HG03439 (cell line): Measurements from ENCODE around the gene PARM1.
"Not testable (repeated sequence)": the region's sequence is repeated elsewhere in the genome, so short reads cannot be mapped to it uniquely, and the experiment has no call there.

ENCODE experiments used
- ATAC-seq: cut with Tn5 transposase; IDR thresholded peaks from one replicate; pipeline ENCODE4 v1.9.1; 2021; ENCODE audit warnings: mild to moderate bottlenecking, moderate library complexity; ENCODE audit not compliant: unreplicated experiment

The PARM1 gene

DNA sequence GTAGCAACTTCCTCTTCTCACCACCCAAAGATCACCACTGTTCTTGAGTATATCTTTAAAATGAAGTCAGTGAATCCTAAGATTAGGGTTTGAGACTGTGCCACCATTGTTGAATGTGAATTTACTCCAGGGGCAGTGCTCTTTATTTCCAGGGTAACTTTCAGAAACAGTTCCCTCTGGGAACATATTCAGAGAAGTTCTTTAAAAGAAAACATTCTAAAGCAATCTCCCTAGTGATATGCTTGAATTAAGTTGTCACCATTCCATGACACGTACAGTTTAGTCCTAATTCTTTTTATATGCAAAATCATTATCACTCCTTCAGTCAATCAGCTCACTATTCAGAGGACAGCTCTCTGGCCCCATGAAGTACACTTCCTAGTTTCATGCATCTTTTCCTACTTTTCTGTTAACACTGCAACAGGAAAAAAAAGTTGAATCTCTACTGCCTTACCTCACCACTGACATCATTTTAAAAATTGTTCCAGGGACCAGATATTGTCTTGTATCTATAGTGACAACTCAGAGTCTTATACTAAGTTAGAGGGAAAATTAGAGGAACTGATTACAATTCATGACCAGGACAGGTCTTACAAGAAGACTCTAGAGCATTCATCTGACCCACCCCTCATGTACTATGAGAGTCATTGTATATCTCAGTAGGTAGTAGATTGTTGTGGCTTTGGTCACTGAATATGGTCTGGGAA lies 49.8 kb downstream of the PARM1 start:
- ATAC-seq, result no peak

DNA sequence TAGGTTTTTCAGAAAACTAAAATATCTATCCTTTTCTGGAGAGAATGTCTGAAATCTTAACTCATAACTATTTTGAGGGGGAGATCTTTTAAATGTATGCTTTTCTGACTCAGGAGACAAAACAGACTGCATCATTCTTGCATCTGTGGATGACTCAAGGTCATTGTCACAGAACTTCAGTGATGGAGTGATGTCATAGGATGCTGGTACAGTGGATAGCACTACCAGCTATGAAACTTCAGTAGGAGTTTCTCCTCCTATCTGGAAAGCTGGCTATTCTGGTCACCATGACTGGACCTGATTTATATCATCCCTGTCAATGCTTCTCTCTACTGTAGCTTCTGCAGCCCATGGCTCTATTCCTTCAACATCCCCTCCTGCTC lies 50.3 kb downstream of the PARM1 start:
- ATAC-seq, result no peak

DNA sequence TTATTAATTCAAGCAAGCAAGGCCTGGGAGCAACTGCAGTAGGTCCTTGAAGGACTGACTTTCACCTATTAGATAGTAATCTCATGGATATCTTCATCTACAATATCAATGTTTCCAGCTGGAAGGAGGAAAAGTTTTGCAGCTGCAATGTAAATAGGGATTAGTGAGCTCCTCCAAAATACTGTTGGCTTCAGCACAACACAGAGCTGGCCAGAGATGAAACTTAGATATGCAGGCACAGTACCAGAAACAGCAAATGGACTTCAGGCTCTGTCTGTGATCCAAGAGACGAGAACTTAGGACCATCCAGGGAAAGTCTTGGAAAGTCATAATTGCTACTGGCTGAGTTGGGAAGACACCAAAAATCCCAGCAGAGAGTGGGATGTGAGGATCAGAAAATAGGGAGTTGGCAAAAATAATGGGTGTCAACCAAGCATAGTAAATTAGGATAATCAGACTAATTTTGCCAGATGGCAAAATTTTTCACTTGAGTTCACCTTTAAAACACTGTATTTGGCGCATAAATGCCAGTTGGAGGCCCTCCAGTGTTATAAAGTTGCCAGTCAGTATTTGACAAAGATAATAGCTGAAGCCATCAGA lies 57.5 kb downstream of the PARM1 start:
- ATAC-seq, result no peak

DNA sequence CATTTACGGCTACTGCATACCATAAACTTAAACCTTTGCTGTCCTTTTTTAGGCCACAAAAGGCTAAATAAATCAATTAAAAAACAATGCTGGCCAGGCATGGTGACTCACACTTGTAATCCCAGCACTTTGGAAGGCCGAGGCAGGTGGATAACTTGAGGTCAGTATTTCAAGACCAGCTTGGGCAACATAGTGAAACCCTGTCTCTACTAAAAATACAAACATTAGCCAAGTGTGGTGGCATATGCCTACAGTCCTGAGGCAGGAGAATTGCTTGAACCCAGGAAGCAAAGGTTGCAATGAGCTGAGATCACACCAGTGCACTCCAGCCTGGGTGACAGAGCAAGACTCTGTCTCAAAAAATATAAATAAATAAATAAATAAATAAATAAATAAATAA lies 61.5 kb downstream of the PARM1 start:
- not testable (repeated sequence) for ATAC-seq

DNA sequence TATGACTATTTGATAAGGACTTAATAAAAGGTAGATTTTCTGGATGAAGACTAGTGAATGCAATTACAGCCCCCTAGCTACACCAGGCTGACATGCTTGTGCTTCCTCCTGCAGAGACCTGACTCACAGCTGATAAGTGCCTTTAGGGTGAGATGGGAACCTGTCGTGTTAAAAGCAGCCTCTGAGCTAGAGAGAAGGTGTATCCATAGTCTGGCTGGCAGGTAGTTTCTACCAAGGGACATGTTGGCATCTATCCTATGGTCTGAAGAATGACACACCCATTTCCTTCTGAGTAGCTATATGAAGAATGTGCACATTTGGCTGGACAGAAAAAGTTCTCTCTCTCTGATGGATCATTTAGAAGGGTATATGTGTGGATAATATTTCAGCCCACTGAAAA lies 64.1 kb downstream of the PARM1 start:
- no peak for ATAC-seq

DNA sequence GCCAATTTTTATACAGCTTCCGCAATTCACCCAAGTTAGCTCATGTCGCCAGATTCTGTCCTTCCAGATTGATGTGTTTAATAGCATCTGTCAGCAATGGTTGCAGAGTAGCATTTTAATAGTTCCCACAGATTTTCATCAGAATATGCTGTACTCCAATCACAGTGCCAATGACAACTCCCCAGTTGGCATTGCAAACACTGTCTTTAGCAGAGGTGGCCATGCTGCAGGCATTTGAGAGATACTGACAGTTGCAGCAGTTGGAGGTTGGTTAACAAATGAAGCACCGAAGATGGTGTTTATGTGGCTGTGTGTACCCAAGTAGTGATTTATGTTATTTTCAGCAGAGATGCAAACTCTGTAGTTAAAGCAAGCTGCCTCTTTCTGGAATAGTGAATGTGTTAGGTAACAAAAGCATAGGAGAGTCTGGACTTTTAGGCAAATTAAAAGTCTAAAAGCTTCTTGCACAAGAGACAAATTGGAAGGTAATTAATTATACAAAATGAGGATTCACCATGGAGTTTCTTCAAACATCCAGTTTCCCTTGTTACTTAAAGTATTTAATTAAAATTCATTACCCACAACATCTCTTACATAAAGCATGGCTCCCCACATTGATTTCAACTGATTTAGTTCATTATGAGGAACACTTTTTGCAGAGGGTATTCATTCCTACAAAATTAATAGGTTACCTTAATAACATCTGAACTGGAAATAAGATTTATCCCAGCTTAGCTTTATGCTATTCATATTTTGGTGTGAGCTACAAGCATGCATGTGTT lies 65.2 kb downstream of the PARM1 start:
- ATAC-seq, result no peak

DNA sequence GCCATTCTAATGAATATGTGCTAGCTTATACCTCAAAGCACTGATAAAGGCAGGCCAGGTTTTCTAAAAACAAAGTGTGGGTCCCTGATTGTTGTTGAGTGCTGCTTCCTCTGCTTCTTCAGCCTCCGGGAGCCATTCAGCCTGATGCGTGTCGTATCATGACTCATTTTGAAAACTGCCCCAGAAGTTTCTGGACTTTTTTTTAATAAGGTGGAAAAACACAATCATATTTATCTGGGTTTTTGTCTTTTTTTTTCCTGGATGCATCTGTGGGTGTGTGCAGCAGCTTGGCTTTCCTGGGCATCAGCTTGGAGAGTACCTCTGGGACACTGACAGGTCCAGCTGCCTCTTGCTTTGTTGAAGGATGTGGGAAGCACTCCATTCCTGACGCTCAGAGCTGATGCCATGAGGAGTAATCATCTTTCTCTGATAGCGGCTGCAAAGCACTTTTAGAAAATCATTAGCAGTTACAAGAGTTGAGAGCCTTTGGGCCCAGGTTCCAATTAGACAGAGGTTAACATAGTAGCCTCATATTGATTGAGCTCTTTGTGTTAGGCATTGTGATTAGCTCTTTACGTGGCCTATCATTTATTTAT lies 66.9 kb downstream of the PARM1 start:
- ATAC-seq, result no peak

DNA sequence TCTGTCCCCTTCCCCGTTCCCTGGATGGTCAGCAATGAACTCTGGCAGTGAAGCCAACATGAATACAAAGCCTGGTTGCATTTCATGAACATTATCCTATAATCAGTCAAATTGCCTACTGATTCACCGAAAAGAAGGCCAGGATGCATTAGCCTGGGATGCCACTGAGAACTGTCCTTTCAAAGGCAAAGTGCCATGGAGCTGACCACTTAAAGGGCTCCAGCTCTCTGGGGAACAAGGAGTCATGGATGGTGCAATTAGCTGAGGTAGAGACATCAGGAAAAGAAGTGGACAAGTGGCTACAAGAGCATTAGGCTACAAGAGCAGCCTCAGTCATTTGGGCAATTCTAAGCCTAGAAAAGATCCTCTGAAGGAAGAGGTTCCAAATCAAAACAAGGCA lies 69.0 kb downstream of the PARM1 start:
- no peak for ATAC-seq

DNA sequence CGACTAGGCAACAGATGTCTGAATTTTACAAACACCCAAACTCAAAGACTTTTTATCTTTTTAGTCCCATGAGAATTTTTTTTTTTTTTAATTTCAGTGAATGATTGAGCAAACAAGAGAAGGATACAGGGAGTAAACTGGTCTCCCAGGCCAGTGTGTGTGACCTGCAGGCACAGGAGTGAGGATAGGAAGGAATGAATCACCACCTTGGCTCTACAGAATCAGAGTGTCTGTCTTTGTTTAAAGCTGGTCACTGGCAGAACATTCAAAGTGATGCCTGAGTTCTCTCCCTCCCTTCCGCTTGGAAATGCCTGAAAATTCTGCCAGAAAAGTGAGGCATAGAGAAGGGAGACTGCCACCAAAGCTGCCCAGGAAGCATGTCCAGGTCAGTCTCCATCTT lies 69.5 kb downstream of the PARM1 start:
- no peak for ATAC-seq

DNA sequence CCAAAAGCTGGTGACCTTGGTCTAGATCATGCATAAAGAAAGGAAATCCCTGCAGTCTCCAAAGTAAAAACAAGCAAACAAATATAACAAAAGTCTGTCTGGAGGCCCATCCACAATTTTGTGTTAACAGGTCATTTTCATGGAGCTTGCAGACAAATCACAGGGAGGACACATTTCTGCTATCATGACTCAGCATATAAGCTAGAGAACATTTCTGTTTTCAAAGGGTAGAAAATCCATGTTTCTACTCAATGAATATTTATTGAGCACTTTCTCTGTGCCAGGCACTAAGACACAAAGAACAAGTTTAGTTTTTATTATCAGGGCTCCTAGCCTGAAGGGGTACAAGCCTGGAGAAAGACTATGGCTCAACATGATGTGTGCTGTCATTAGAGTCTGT lies 71.1 kb downstream of the PARM1 start:
- no peak for ATAC-seq

DNA sequence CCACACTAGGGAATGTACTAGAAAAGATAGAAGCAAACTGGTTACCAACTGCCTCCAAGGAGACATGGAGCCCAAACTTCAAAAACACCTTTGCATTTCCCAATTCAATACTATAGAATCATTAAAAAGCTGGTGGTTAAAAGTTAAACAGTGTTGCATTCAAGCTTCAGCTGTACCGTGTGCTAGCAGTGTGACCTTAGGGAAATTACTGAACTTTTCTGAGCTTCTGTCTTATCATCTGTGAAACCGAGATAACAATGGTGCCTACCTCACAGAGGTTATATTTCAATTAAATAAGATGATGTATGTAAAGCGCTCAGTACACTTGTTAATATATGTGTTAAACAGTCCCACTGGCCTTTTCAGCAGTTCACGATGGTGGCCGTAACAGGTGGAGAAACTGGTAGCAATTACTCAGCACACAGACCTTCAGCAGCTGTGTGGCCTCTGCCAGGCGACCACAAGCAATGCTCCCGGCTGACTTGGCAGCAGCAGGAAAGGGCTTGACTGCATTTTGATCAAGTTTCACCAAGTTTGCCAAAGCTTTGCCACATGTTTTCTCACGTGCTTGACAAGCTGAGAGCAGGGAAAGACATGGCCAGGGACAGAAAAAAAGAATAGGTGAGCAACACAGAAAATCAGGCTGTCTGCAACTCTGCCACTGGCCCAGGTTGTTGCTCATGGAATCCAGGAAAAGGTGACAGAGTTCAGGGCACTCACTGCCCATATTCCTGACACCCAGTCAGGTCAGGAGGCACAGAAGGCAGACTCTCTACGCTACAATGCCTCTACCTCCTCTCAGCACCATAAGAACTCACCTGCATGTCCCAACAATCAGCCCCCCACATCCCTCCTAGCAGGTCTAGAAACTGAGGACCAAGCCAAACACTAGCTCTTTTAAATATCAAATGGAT lies 72.1 kb downstream of the PARM1 start:
- no peak for ATAC-seq

DNA sequence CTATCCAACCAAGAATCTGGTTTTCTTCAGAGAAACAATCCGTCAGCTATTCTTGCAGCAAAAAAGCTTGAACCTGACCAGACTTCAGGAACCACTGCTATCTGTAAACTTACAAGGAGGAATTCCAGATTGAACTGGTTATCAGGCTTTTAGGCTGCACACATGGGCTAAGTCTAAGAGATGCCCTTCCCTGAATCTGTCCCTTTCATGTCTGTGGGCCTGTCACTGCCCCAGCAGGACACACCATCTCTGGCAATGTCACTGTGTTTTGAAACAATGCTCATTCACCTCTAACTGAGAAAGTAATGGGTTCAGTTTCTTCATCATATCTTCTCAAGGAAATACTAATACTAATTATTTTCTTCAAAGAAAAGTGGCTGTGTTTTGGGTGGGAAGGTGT lies 72.8 kb downstream of the PARM1 start:
- ATAC-seq, result no peak

DNA sequence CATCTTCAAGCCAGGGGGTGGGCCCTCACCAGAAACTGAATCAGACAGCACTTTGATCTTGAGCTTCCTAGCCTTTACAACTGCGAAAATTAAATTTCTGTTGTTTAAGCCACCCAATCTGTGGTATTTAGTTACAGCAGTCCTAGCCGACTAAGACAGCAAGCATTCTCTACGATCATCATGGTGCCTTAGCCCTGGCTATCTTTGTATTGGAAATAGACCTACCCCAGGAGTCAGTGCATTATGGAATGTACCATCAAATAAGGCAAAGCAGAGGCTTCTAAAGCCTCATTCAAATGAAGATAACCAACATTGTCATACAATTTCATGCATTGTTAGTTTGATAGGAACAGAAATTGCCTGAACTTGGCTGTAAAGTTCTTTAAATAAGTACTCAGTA lies 75.0 kb downstream of the PARM1 start:
- ATAC-seq, result no peak

DNA sequence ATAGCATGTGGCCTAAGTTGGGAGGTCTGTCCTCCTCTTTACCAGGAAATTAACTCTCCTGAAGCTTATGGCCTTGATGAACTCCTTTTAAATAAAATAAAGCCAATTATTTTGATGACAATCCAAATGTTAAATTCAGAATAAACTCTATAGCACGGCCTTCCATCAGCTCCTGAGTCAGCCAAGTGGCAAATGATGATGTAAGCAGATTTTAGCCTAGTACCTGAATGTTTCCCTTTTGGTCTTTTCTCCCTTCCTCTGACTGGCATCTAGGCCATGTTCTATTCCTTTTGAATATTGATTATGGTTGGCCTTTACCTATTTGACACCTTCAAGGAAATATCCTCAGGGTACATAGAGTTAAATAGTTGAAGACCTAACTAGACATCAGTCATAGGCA lies 76.2 kb downstream of the PARM1 start:
- no peak for ATAC-seq

DNA sequence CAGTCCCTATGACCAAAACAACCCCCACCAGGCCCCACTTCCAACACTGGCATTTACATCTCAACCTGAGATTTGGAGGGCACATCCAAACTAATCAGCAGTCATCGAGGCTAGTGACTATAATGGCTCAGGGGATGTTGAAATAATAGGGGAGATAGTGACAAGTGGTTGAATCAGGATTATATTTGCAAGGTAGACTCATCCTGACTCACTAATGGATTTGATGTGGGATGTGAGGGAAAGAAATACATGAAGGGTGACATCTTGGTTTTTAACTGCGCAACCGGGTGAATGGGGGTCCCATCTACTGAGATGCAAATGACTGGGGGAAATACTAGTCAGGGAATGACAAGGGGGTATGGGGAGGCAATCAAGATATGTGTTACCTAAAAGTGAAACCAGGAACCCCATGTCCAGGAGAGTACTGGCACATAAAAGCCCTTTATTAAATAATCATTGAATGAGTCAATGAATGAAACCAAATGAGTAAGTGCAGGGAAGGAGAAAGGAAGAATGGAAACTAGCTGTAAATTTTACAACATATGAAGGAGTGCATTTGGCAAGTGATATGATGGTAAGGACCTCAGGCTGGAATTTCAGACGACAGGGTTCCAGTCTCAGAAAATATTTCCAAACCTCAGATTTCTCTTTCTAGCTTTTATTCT lies 78.3 kb downstream of the PARM1 start:
- no peak for ATAC-seq

DNA sequence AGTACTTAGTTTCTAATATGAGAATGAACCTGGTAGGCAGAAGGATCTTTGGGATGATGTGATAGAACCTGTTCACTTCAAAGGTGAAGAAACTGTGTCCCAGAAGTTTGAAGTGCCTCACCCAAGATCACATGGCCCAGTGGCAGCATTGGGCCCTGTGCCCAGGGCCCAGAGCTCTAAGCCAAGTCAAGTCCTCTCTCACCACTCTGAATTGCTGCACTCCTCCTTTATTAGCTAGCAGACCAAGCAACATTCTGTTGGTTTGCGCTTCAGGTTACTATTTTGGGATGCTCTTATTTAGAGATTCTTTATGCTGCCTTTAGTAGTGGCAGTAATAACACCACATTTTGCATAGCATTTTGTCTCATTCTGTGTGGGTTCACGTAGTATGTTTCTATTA lies 82.7 kb downstream of the PARM1 start:
- ATAC-seq, result no peak

DNA sequence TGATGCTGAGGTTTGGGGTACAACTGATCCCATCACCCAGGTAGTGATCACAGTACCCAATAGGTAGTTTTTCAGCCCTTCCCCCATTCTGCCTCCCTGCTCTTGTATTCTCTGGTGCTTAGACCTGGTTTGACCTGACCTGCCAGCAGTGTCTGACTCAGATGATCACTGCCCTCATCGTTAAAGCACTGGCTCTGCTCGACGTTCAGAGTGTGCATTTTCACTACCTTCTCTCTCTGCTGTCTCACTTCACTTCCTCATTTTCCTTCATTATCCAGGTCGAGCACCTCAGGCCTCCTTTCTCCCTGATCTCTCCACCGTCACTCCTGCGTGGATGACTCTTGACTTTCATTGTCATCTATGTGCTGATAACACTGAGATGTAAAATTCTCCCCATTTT lies 83.6 kb downstream of the PARM1 start:
- no peak for ATAC-seq

DNA sequence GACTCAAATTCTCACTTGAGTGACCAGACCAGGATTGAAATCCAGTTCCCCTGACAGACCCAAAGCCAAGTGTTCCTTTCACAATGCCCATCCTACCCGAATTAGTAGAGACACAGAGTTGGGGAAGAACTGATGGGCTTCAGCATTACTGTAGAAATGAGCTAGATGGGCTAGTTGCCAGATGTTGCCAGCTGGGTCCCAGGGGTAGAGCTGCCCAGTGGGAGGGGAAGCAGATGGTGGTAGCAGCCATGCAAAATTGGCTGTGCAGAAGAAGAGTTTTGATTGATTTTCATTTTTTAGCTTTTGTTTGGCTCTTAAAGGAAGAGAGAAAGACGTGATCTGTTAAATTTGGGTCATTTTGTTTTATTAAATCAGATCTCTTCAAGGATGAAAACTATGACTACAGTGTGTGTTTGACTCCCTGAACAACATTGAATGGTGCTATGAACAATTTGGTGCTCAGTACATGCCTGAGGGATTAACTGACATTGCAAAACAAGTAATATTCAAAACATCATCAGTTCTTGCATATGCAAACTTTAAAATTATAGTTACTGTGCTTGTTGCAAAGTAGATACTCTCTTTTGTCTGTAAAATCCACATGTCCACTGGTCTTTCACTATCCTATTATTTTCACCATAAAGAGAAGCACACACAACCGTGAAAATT lies 86.0 kb downstream of the PARM1 start:
- no peak for ATAC-seq

DNA sequence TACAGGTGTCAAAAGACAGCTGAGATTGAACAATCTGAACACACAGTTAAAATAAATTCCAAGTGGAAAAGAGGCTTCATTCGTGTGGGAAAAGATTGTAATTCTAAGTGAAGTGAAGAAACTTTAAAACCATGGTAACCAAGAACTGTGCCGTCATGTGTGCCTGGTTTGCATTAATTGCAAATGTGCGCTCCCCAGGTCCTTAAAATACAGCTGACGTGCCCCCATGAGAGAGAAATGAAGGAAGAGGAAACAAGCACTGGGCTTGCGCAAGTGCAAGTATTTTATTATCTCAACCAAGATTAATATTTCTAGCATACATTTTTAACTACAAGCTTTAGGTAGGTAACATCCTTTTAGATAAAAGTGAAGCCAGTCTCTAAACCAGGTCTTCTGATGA lies 92.5 kb downstream of the PARM1 start:
- ATAC-seq, result no peak
